Colonic mucosa (tissue), 4 donors: ENCODE results near the gene PARD3B. TPM values are rescaled to one million over a fixed set of nuclear protein-coding genes. Genes with fewer than 3 reads are reported as not detected.

Experiments used
- DNase-seq: peaks from one replicate; pipeline ENCODE4 v3.0.0-alpha.2; 2020
- H3K27ac ChIP-seq: fragments of 200-600 bp; one replicate; pipeline ENCODE4 v1.8.0; 2021
- H3K27me3 ChIP-seq: fragments of 200-600 bp; one replicate; pipeline ENCODE4 v1.8.0; 2021
- H3K36me3 ChIP-seq: fragments of 200-600 bp; one replicate; pipeline ENCODE4 v1.8.0; 2021
- H3K4me1 ChIP-seq: fragments of 200-600 bp; one replicate; pipeline ENCODE4 v1.8.0; 2021; ENCODE audit warnings: mild to moderate bottlenecking
- H3K4me3 ChIP-seq: fragments of 200-600 bp; one replicate; pipeline ENCODE4 v1.8.0; 2021
- H3K9ac ChIP-seq, 2 donors: one replicate each; pipeline ENCODE4 v1.7.0; 2013; ENCODE audit warnings: control low read depth in 2 of 2, low read depth in 2 of 2, low read length in 2 of 2
- H3K9me3 ChIP-seq: fragments of 200-600 bp; one replicate; pipeline ENCODE4 v1.8.0; 2021
- intact Hi-C: fragments of 100-400 bp; cut with DNase I; formaldehyde crosslinking; loops from one replicate; pipeline ENCODE4 v1.14.1; 2022
- total RNA-seq, 2 donors: library from RNA; stranded (reverse); fragmentation: NEBNext Ultra II Directional in 1 of 2; extraction: Animal tissue kit (Norgen Biotek cat#: 25700) in 1 of 2; gene quantifications; one replicate each; pipeline ENCODE4 v1.2.1, GENCODE V29; 2021
- TF ChIP-seq, protein P1 (sequence below): fragments of 200-600 bp; IDR thresholded peaks from one replicate; pipeline ENCODE4 v1.8.0; 2022; ENCODE audit warnings: antibody characterized with exemption, mild to moderate bottlenecking
- donor health status: healthy.
- donor health status: DM: no; HTN: no; CAD: no.
- donor health status: DM: no; HTN: no; CAD: no.

Gene PARD3B
- total RNA-seq, 2 donors from 2014 or later, result 20.0 to 24.2 TPM

DNA sequence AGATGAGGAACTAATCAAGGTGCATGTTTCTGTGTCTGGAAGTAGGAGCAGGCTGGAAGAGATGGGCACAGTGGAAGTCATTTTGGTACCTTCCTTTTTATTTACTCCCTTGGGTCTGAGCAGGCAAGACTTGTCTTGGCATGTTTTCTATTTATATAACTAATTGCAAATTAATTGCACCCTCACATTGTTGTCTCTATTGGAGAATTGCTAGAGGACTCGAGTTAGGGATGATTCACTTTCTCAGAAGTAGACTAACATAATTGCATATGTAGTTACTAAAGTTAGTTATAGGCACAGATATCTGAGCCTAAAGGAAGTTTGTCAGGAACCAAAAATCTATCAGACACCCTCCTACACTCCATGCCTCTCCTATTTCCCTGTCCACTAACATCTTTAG lies 1044.2 kb downstream of the PARD3B start:
- Histone ChIP-seq H3K9ac (no peak overlapping the region), H3K27me3 (no peaks in the 10 kb centered on the region), H3K27ac (no peak overlapping the region), H3K36me3 (no peaks in the 10 kb centered on the region), H3K9me3 (no peaks in the 10 kb centered on the region), H3K4me3 (no peak overlapping the region), H3K4me1 (no peaks in the 10 kb centered on the region)
- no peak for DNase-seq
- TF ChIP-seq, protein P1, sequence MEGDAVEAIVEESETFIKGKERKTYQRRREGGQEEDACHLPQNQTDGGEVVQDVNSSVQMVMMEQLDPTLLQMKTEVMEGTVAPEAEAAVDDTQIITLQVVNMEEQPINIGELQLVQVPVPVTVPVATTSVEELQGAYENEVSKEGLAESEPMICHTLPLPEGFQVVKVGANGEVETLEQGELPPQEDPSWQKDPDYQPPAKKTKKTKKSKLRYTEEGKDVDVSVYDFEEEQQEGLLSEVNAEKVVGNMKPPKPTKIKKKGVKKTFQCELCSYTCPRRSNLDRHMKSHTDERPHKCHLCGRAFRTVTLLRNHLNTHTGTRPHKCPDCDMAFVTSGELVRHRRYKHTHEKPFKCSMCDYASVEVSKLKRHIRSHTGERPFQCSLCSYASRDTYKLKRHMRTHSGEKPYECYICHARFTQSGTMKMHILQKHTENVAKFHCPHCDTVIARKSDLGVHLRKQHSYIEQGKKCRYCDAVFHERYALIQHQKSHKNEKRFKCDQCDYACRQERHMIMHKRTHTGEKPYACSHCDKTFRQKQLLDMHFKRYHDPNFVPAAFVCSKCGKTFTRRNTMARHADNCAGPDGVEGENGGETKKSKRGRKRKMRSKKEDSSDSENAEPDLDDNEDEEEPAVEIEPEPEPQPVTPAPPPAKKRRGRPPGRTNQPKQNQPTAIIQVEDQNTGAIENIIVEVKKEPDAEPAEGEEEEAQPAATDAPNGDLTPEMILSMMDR, result no peak
- intact Hi-C loops, result no loop called here

DNA sequence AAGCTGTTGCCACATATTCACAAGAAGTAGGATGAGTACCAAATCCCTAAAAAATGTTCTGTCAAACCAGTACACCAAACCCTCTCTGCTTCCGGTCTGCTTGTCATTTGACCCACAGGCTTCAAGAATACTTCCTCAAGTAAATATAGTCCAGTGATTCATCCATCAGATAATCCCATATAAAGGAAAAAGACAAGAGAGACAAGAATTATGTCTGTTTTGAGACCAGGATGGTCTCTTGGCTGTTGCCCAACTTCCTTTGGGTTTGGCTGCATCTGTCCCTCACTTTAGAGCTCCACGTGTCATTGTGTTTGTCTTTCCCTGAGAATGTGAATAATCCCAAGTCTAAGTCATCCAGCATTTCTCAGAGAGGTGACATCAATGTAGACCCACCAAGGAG lies 1045.5 kb downstream of the PARD3B start:
- no peak overlapping the region for H3K9ac ChIP-seq
- no peaks in the 10 kb centered on the region for H3K36me3 ChIP-seq
- H3K27ac ChIP-seq, result no peak overlapping the region
- DNase-seq, result no peak
- H3K4me1 ChIP-seq, result no peaks in the 10 kb centered on the region
- H3K9me3 ChIP-seq, result no peaks in the 10 kb centered on the region
- TF ChIP-seq, protein P1, result no peak
- intact Hi-C loops, result no loop called here
- H3K27me3 ChIP-seq, result no peaks in the 10 kb centered on the region
- H3K4me3 ChIP-seq, result no peak overlapping the region

DNA sequence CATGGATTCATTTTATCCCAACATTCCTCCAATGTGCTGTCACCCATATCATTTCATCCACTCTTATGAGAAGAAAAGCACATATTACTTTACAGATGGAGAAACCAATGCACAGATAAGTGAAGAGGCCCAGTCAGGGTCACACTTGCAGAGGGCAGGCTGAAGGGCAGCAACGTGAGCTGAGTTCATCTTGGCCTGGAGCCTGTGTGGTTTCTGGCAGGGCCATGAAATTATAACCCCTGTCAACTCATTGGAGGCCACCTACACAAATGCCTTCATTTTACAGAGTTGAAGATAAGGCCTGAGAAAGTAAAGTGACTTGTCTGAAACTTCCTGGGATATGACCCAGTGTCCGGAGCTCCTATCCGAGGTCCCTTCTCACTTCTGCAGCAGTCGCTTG lies 1048.6 kb downstream of the PARD3B start:
- Histone ChIP-seq H3K27ac (no peak overlapping the region), H3K36me3 (no peaks in the 10 kb centered on the region), H3K9ac (no peak overlapping the region), H3K4me1 (no peaks in the 10 kb centered on the region), H3K27me3 (no peaks in the 10 kb centered on the region), H3K9me3 (no peaks in the 10 kb centered on the region), H3K4me3 (no peak overlapping the region)
- TF ChIP-seq, protein P1, result no peak
- intact Hi-C loops, result no loop called here
- DNase-seq, result no peak

DNA sequence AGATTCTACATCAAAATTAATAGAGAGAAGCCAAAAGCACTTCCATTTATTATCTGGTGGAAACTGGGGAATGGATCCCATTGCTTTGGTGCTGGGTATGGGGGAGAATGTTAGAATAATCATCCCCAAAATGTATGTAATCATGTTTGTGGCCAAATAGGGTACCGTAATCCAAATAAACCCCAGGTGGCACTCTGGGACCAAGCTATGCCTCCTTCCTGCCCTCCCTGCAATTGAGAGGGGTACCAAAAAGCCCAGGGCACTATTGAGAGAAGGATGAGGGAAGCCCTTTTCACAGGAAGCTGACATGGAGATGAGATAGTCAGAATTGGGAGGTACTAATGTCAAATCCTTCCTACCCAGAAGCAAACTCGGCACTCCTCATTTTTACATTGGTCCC lies 1051.3 kb downstream of the PARD3B start:
- no peaks in the 10 kb centered on the region for H3K4me1 ChIP-seq
- H3K27ac ChIP-seq, result no peak overlapping the region
- intact Hi-C loops, result no loop called here
- DNase-seq, result no peak
- H3K9me3 ChIP-seq, result no peaks in the 10 kb centered on the region
- no peak overlapping the region for H3K4me3 ChIP-seq
- TF ChIP-seq, protein P1, result no peak
- no peaks in the 10 kb centered on the region for H3K36me3 ChIP-seq
- H3K27me3 ChIP-seq, result no peaks in the 10 kb centered on the region
- H3K9ac ChIP-seq, result no peak overlapping the region

DNA sequence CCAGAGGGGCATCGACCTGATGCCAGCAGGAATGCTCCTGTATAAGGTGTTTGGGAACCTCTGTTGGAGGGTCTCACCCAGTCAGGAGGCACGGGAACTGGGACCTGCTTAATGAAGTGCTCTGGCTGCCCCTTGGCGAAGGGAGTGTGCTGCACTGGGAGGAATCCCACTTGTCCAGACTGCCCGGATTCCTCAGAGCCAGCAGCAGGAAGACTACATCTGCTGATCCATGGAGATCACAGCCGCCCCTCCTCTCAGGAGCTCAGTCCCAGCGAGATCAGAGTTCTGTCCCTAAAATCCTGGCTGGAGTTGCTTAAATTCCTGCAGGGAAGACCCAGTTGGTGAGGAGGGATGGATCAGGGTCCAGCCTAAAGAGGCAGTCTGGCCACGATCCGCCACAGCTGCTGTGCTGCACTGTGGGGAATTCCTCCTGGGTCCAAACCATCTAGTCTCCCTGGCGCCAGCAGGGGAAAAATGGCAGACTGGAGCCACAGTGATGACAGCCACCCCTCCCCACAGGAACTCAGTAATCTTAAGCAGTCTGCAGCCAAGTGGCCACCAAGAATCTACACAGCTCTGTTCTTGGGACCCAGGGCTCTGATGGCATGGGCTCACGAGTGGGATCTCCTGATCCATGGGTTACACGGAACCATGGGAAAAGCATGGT lies 1060.5 kb downstream of the PARD3B start:
- H3K36me3 ChIP-seq, result no peaks in the 10 kb centered on the region
- H3K9me3 ChIP-seq, result no peaks in the 10 kb centered on the region
- H3K4me3 ChIP-seq, result no peak overlapping the region
- no peak overlapping the region for H3K27ac ChIP-seq
- no peak overlapping the region for H3K9ac ChIP-seq
- intact Hi-C loops, result no loop called here
- no peaks in the 10 kb centered on the region for H3K27me3 ChIP-seq
- TF ChIP-seq, protein P1, result no peak
- H3K4me1 ChIP-seq, result no peaks in the 10 kb centered on the region
- DNase-seq, result no peak
